NCI-H2227 (cell line): Measurements from ENCODE around the gene MAP3K10.

Experiments
- DNase-seq: peaks from one replicate; lab custom pipeline; 2025; ENCODE audit not compliant: unreplicated experiment; lab: John Stamatoyannopoulos, UW

MAP3K10 gene

GRCh38 chr19:40247735-40248262 lies 56.6 kb downstream of the MAP3K10 start:
- no peak for DNase-seq

DNA sequence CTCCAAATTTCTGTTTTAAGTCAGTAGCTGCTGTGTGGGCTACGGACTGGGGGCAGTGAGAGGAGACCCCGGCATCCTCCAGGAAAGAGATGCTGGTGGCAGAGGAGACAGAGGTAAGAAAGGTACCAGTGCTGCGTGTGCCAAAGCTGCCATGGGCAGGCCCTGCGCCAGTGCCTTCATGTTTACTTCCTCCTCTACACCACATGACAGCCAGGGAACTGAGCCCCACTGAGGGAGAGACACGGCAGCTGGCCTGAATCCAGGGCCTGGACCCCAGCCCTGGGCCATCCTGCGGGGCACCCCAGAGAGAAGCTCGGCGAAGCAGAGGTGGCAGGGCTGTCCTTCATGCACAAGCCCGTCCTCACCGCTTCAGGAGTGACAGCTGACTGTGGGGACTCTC lies 58.0 kb downstream of the MAP3K10 start:
- no peak for DNase-seq

GRCh38 chr19:40249781-40250180 lies 58.6 kb downstream of the MAP3K10 start:
- DNase-seq, result no peak

- no peak for DNase-seq
Observed at GRCh38 chr19:40251244-40251643, 60.0 kb downstream of the MAP3K10 start.

GRCh38 chr19:40251991-40252390 lies 60.8 kb downstream of the MAP3K10 start:
- DNase-seq, result no peak

DNA sequence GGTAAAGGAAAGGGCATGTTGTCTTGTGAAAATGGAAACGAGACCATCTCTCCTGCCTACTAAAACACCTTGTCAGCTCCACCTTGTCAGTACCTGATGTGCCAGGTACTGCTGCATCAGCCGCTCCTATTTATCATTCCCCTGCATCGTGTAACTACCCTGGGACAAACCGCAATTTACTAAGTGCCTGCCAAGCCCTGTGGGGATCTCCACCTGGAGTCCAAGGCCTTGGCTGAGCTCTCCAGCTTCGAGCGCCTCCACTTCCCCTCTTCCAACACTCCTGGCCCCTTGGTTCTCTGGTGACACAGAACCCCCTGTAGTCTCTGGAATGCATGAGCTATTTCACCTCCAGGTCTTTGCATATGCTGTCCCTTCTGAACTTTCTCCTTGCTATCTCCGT lies 61.2 kb downstream of the MAP3K10 start:
- DNase-seq, result no peak

DNA sequence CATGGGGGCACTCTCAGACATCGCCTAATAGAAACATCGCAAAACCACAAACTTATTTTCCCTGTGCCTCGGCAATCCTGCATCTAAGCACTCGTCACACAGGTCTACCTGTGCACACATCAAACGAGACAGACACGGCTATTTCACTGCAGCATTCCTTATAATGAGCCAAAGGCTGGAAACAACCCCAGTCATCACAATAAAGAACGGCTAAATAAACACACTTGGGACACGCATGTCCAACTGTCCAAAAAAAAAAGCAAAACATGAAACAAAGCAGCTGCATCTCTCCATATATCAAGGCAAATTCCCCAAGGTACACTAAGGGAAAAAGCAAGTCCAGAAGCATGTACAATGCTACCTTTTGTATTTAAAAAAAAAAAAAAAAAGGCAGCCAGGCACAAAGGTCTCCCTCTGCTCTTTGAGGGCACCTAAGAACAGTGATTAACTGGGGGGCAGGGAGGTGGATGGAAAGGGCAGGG lies 62.4 kb downstream of the MAP3K10 start:
- no peak for DNase-seq

DNA sequence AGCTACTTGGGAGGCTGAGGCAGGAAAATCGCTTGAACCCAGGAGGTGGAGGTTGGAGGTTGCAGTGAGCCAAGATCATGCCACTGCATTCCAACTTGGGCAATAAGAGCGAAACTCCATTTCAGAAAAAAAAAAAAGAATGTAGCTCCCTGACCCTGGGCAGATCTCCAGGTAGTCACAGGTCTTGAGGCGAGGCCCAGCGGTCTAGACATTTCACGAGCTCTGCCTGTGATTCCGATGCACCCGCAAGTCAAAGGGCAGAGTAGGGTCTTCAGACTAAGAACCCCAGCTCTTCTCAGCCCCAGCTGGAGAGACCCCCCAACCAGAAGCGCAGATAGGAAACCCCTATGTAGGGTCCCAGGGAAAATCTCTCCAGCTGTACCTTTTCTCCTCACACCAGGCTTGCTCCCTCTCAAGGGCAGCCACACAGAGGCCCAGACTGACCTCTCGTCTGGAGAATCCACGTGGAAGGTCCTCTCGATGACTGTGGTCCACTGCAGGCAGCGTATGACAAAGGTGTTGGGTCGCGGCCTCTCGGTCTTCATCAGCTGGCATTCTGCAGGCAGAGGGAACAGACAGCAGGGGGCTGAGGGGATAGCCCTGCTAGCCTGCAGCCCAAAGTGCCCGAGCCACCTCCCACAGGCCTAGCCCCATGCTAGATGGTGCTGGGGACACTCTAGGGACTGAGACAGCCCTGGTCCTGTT lies 63.6 kb downstream of the MAP3K10 start:
- DNase-seq, result no peak

GRCh38 chr19:40255619-40256166 lies 64.5 kb downstream of the MAP3K10 start:
- DNase-seq, result no peak

- no peak for DNase-seq
Observed at GRCh38 chr19:40256512-40256911, 65.3 kb downstream of the MAP3K10 start.

DNA sequence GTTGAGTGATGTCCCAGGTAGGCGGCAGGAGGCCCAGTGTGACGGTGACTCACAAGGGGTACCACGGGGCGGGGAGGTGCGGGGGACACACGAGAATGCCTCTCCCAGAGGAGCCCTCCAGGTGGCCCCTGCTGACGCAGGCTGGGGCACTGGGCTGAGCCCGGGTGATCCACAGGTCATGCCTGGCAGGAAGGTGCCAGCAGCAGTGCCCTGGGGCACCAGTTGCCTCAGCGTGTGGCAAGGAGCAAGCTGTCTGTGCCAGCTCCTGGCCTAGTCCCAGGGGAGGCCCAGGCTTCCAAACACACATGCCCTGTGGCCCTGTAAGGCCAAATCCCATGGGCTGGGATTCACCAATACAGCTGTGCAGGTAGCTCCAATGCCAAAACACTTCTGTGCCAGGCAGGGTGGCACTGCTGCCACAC lies 65.9 kb downstream of the MAP3K10 start:
- no peak for DNase-seq

- no peak for DNase-seq
Observed at GRCh38 chr19:40261631-40262030, 70.4 kb downstream of the MAP3K10 start.

- DNase-seq, result no peak
Observed at GRCh38 chr19:40262422-40262821, 71.2 kb downstream of the MAP3K10 start.

DNA sequence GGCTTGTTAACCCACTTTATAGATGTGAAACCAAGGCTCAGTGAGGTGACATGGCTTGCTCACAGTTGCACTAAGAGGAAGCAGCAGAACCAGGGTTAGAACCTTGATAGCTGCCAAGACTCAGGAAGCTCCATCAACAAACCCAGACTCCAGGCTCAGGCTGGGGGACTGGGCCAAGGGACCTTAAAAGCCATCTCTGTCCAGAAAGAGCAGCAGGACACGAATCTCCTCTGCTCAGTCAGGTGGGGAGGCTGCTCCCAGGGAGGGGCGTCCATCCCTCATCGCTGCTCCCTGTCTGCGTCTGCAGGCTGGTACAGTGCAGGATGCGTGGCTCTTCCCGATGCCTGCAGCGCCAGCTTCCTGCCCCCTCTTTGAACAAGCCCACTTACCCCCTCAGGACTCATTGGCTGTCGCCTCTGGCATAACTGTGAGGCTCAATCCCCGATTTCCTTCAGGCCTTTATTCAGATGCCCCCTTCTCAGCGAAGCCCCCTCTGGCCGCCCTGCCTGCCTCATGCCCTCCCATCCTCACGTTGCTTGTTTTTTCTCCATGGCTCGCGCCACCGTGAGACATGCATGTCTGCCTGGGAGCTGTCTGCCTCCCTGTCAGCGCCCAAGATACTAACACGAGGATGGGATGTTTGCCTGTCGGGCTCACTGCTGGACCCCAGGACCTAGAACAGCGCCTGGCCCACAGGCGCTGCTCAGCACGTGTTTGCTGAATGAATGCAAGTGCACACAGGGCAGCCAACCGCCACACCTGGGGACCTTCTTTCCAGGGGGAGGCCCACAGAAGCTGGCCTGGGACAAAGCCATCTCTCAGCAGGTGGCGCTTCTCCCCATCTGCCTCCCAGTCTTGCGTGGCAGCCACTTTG lies 72.5 kb downstream of the MAP3K10 start:
- DNase-seq, result no peak

GRCh38 chr19:40264314-40265054 lies 73.3 kb downstream of the MAP3K10 start:
- no peak for DNase-seq
